H1 (cell line): ENCODE results near the gene HNF4A. TPM values are rescaled to one million over a fixed set of nuclear protein-coding genes. Genes with fewer than 3 reads are reported as not detected.

Experiments
- CTCF ChIA-PET: fragments of 300-600 bp; sonication (Branson Sonifier 250); formaldehyde crosslinking; loops from one replicate; lab custom pipeline; 2021; ENCODE audit not compliant: partially characterized antibody; lab: Charles Lee
- POLR2A ChIA-PET: fragments of 300-600 bp; sonication (Branson Sonifier 250); formaldehyde crosslinking; loops from one replicate; lab custom pipeline; 2021; ENCODE audit warnings: inconsistent platforms; ENCODE audit not compliant: partially characterized antibody; lab: Charles Lee
- DNase-seq, 2 experiments: peaks; one replicate each; pipeline versions ENCODE4 v3.0.0 to v3.0.0-alpha.2; 2010 to 2022; ENCODE audit warnings: low spot score in 2 of 2, low read depth in 1 of 2, mixed read lengths in 1 of 2
- FAIRE-seq: peaks from 2 replicates; lab custom pipeline; 2011; peaks lifted over from hg19 to GRCh38; lab: Jason Lieb, UNC
- H2AFZ ChIP-seq: 2 replicates; pipeline ENCODE4 v1.8.1; 2012; ENCODE audit warnings: low read length, inconsistent platforms
- H2AK5ac ChIP-seq: 2 replicates; pipeline ENCODE4 v1.6.1; 2013; ENCODE audit warnings: low read depth, low read length
- H2BK120ac ChIP-seq: replicated peaks from 2 replicates; pipeline ENCODE3; 2013; ENCODE audit warnings: low read depth, low read length, inconsistent platforms
- H2BK12ac ChIP-seq: 2 replicates; pipeline ENCODE4 v1.6.1; 2013; ENCODE audit warnings: low read depth, low read length
- H2BK15ac ChIP-seq: 2 replicates; pipeline ENCODE4 v1.6.1; 2013; ENCODE audit warnings: low read length
- H2BK20ac ChIP-seq: 2 replicates; pipeline ENCODE4 v1.6.1; 2013; ENCODE audit warnings: low read length
- H2BK5ac ChIP-seq: 2 replicates; pipeline ENCODE4 v1.6.1; 2013; ENCODE audit warnings: low read depth, low read length
- H3K14ac ChIP-seq: 2 replicates; pipeline ENCODE4 v1.6.1; 2013; ENCODE audit warnings: inconsistent platforms; ENCODE audit not compliant: insufficient read length
- H3K18ac ChIP-seq: 2 replicates; pipeline ENCODE4 v1.6.1; 2013; ENCODE audit warnings: low read length; ENCODE audit errors: extremely low read depth
- H3K23ac ChIP-seq: 2 replicates; pipeline ENCODE4 v1.6.1; 2013; ENCODE audit warnings: inconsistent platforms; ENCODE audit not compliant: insufficient read length
- H3K23me2 ChIP-seq: 2 replicates; pipeline ENCODE4 v1.6.1; 2013; ENCODE audit warnings: low read depth, low read length
- H3K27ac ChIP-seq: 2 replicates; pipeline ENCODE4 v1.6.1; 2011; ENCODE audit warnings: low read depth, low read length, inconsistent platforms
- H3K27me3 ChIP-seq, 4 experiments: replicated peaks in 1 of 4; 1 replicate in 1 of 4; 2 replicates in 3 of 4; pipeline versions ENCODE4 v1.6.1 to v1.8.1; 2011 to 2013; ENCODE audit warnings: low read length in 3 of 4, mild to moderate bottlenecking in 3 of 4, inconsistent platforms in 2 of 4, mixed read lengths in 2 of 4, moderate library complexity in 1 of 4; ENCODE audit not compliant: control insufficient read depth in 3 of 4, insufficient read depth in 3 of 4; ENCODE audit errors: extremely low read depth in 1 of 4
- H3K36me3 ChIP-seq, 4 experiments: 2 replicates each; pipeline versions ENCODE4 v1.6.1 to v1.8.1; 2011 to 2013; ENCODE audit warnings: mild to moderate bottlenecking in 4 of 4, low read length in 3 of 4, moderate library complexity in 2 of 4, control low read depth in 1 of 4, inconsistent platforms in 1 of 4; ENCODE audit not compliant: insufficient read depth in 4 of 4, control insufficient read depth in 2 of 4
- H3K4ac ChIP-seq: replicated peaks from 2 replicates; pipeline ENCODE3; 2013; ENCODE audit warnings: low read length, low read depth, mixed read lengths, inconsistent platforms; ENCODE audit not compliant: insufficient read length
- H3K4me1 ChIP-seq, 4 experiments: replicated peaks in 1 of 4; 1 replicate in 1 of 4; 2 replicates in 3 of 4; pipeline versions ENCODE4 v1.6.1 to v1.8.1; 2011 to 2013; ENCODE audit warnings: low read length in 3 of 4, inconsistent platforms in 2 of 4, mixed read lengths in 1 of 4; ENCODE audit not compliant: insufficient read depth in 4 of 4, control insufficient read depth in 3 of 4
- H3K4me2 ChIP-seq, 2 experiments: 2 replicates each; pipeline versions ENCODE4 v1.6.1 to v1.8.1; 2011 to 2013; ENCODE audit warnings: low read depth in 2 of 2, low read length in 2 of 2, control low read depth in 1 of 2, inconsistent platforms in 1 of 2, mild to moderate bottlenecking in 1 of 2; ENCODE audit not compliant: insufficient read depth in 1 of 2
- H3K4me3 ChIP-seq, 4 experiments: fragments of 200-600, 300-600 bp in 1 of 4; sonication (generic), shearing (Covaris generic), sonication (Bioruptor Twin) in 1 of 4; 2 replicates each; pipeline versions ENCODE4 v1.5.1 to v1.8.1; 2011 to 2016; ENCODE audit warnings: low read length in 4 of 4, low read depth in 3 of 4, control low read depth in 2 of 4, inconsistent platforms in 2 of 4, mild to moderate bottlenecking in 2 of 4, mixed read lengths in 1 of 4, moderate library complexity in 1 of 4; ENCODE audit not compliant: insufficient read depth in 2 of 4; ENCODE audit errors: extremely low read depth in 1 of 4
- H3K56ac ChIP-seq: replicated peaks from 2 replicates; pipeline ENCODE3; 2013; ENCODE audit warnings: low read depth, mild to moderate bottlenecking, mixed read lengths, low read length, inconsistent platforms; ENCODE audit not compliant: insufficient read length
- H3K79me1 ChIP-seq: 2 replicates; pipeline ENCODE4 v1.6.1; 2013; ENCODE audit warnings: low read depth, low read length, control low read depth
- H3K79me2 ChIP-seq, 2 experiments: 2 replicates each; pipeline versions ENCODE4 v1.6.1 to v1.8.1; 2012 to 2013; ENCODE audit warnings: low read length in 2 of 2, mild to moderate bottlenecking in 2 of 2, inconsistent platforms in 1 of 2; ENCODE audit not compliant: insufficient read depth in 2 of 2, control insufficient read depth in 1 of 2
- H3K9ac ChIP-seq, 4 experiments: replicated peaks in 1 of 4; 1 replicate in 1 of 4; 2 replicates in 3 of 4; pipeline versions ENCODE4 v1.6.1 to v1.8.1; 2011 to 2013; ENCODE audit warnings: low read depth in 3 of 4, low read length in 3 of 4, control low read depth in 2 of 4, mild to moderate bottlenecking in 2 of 4, moderate library complexity in 2 of 4, inconsistent platforms in 1 of 4; ENCODE audit errors: extremely low read depth in 1 of 4
- H3K9me3 ChIP-seq, 2 experiments: 2 replicates each; pipeline versions ENCODE4 v1.6.1 to v1.8.1; 2012 to 2013; ENCODE audit warnings: mild to moderate bottlenecking in 2 of 2, moderate library complexity in 2 of 2, control low read depth in 1 of 2, inconsistent platforms in 1 of 2, low read depth in 1 of 2, low read length in 1 of 2, mixed read lengths in 1 of 2; ENCODE audit not compliant: insufficient read depth in 2 of 2
- H4K20me1 ChIP-seq, 2 experiments: replicated peaks in 1 of 2; 2 replicates each; pipeline versions ENCODE3 to v1.8.1; 2011 to 2013; ENCODE audit warnings: inconsistent platforms in 2 of 2, low read length in 2 of 2, mild to moderate bottlenecking in 1 of 2; ENCODE audit not compliant: insufficient read depth in 2 of 2, control insufficient read depth in 1 of 2
- H4K5ac ChIP-seq: 2 replicates; pipeline ENCODE4 v1.6.1; 2013; ENCODE audit warnings: low read length, low read depth, mixed read lengths, inconsistent platforms; ENCODE audit not compliant: insufficient read length
- H4K8ac ChIP-seq: 2 replicates; pipeline ENCODE4 v1.8.0; 2013; ENCODE audit warnings: mild to moderate bottlenecking, moderate library complexity, low read length, inconsistent platforms; ENCODE audit not compliant: insufficient read depth; ENCODE audit errors: extremely low read depth
- H4K91ac ChIP-seq: replicated peaks from 2 replicates; pipeline ENCODE3; 2013; ENCODE audit warnings: low read length, mixed read lengths, inconsistent platforms; ENCODE audit not compliant: insufficient read length
- ASH2L ChIP-seq: fragments of 200-600, 300-600 bp; sonication (generic); IDR thresholded peaks from one replicate; pipeline ENCODE4 v1.7.1; 2017; ENCODE audit warnings: low read length
- BACH1 ChIP-seq: IDR thresholded peaks from 2 replicates; pipeline ENCODE4 v1.6.1; 2012; ENCODE audit warnings: low read length, improper control_type of control experiment
- BCL11A ChIP-seq, 2 experiments: IDR thresholded peaks; one replicate each; pipeline ENCODE4 v1.6.1; 2011; ENCODE audit warnings: low read depth in 2 of 2, low read length in 2 of 2, mild to moderate bottlenecking in 2 of 2
- CBX8 ChIP-seq: fragments of 300-800, 300-1000 bp; sonication (generic); IDR thresholded peaks from 2 replicates; pipeline ENCODE4 v1.7.1; 2016; ENCODE audit warnings: low read depth, low read length, borderline replicate concordance
- GABPA ChIP-seq: IDR thresholded peaks from 2 replicates; pipeline ENCODE4 v1.6.1; 2011; ENCODE audit warnings: mild to moderate bottlenecking, low read length, moderate library complexity, borderline replicate concordance; ENCODE audit not compliant: insufficient read depth
- GTF2F1 ChIP-seq: IDR thresholded peaks from 2 replicates; pipeline ENCODE4 v1.6.1; 2012; ENCODE audit warnings: low read depth, low read length, improper control_type of control experiment, borderline replicate concordance
- KDM5A ChIP-seq: fragments of 200-600 bp; IDR thresholded peaks from 2 replicates; pipeline ENCODE4 v1.7.1; 2012; ENCODE audit warnings: mild to moderate bottlenecking, low read length, inconsistent platforms, mixed read lengths
- NANOG ChIP-seq: IDR thresholded peaks from 2 replicates; pipeline ENCODE4 v1.6.1; 2011; ENCODE audit warnings: low read length, low read depth, mild to moderate bottlenecking, inconsistent platforms; ENCODE audit not compliant: insufficient read depth, poor library complexity, severe bottlenecking
- SRF ChIP-seq: IDR thresholded peaks from 2 replicates; pipeline ENCODE4 v1.6.1; 2011; ENCODE audit warnings: mild to moderate bottlenecking, low read depth, low read length, moderate library complexity
- TBP ChIP-seq: IDR thresholded peaks from 2 replicates; pipeline ENCODE4 v1.6.1; 2011; ENCODE audit warnings: low read depth, low read length, improper control_type of control experiment
- TCF12 ChIP-seq: IDR thresholded peaks from 2 replicates; pipeline ENCODE4 v1.6.1; 2011; ENCODE audit warnings: low read depth, mild to moderate bottlenecking, low read length
- TEAD4 ChIP-seq: IDR thresholded peaks from 2 replicates; pipeline ENCODE4 v1.6.1; 2012; ENCODE audit warnings: low read depth, low read length, inconsistent platforms, mixed read lengths
- WGBS, 2 experiments: shearing (Covaris generic) in 1 of 2; methylation state at CpG; one replicate each; pipeline versions ENCODE4 v1.1.6 to v1.1.7; 2013 to 2015; ENCODE audit warnings: low lambda C conversion rate in 2 of 2, mixed read lengths in 2 of 2, inconsistent platforms in 1 of 2, low coverage in 1 of 2, missing lambda C conversion rate in 1 of 2; ENCODE audit not compliant: insufficient replicate concordance in 2 of 2, insufficient coverage in 1 of 2, insufficient read length in 1 of 2; ENCODE audit errors: extremely low coverage in 1 of 2, missing lambda C conversion rate in 1 of 2; 5-methylcytosine and 5-hydroxymethylcytosine counted together
- polyA plus RNA-seq, 7 experiments: library from polyadenylated mRNA; depleted of rRNA in 3 of 7; stranded (reverse) in 5 of 7; unstranded in 2 of 7; fragments of >200 nt in 5 of 7; fragments of 200-250 nt in 2 of 7; gene quantifications; 1 replicate in 5 of 7; 2 replicates in 1 of 7; 4 replicates in 1 of 7; pipeline versions ENCODE4 v1.2.1 to v1.2.3, GENCODE V29; 2011 to 2013; ENCODE audit warnings: missing spikeins in 2 of 7, mixed read lengths in 2 of 7
- total RNA-seq: library from RNA; stranded (reverse); fragmentation: NEBNext Ultra II Directional; extraction: Animal tissue kit (Norgen Biotek cat#: 25700); gene quantifications from 2 replicates; pipeline ENCODE4 v1.2.1, GENCODE V29; 2021

Gene HNF4A
- total and polyA plus RNA-seq, 2 of the 8 experiments (the other 6 are each of a cell fraction or from before 2014, with no cell fraction given): 0.03 TPM; not detected in 1

- no peak overlapping the region for H3K23ac ChIP-seq
- H3K56ac ChIP-seq: no peak overlapping the region
- H3K23me2 ChIP-seq: peaks cover 5% of the 10 kb centered on the region
- H4K20me1 ChIP-seq: no peaks in the 10 kb centered on the region
- H3K18ac ChIP-seq: no peak overlapping the region
- no peak for FAIRE-seq
- H3K4ac ChIP-seq: no peak overlapping the region
- DNase-seq: no peak
- no peaks in the 10 kb centered on the region for H3K79me1 ChIP-seq
- H4K91ac ChIP-seq: no peak overlapping the region
- no peaks in the 10 kb centered on the region for H3K79me2 ChIP-seq
- no peak overlapping the region for H3K27ac ChIP-seq
- H2BK12ac ChIP-seq: no peak overlapping the region
- no peak overlapping the region for H2AK5ac ChIP-seq
- ChIA-PET CTCF (interaction anchor here (0.6 to 11.3 kb wide), 26 partner anchors 10 to 370 kb away, joined by 3 to 139 read pairs (median 4); partner anchors contain the start of gene GDAP1L1), POLR2A (interaction anchor here (0.7 to 2.9 kb wide), 4 partner anchors 10 to 89 kb away, joined by 3 to 14 read pairs (median 3); no protein-coding TSS in a partner anchor)
- H2AFZ ChIP-seq: 0 out of 2 replicates have a peak overlapping the region, but pooled peaks have one; percentile 28
- H3K9me3 ChIP-seq: no peaks in the 10 kb centered on the region
- H3K36me3 ChIP-seq: no peaks in the 10 kb centered on the region
- no peak overlapping the region for H2BK5ac ChIP-seq
- H2BK20ac ChIP-seq: no peak overlapping the region
- peaks cover 0 to 5% (median 2%) of the 10 kb centered on the region in 4 experiments; a peak in 2 of 7 replicates for H3K4me1 ChIP-seq
- H3K4me2 ChIP-seq: peak overlapping the region; percentile 72 to 99
- H2BK15ac ChIP-seq: no peak overlapping the region
- no peak overlapping the region; a peak in 1 of 7 replicates for H3K9ac ChIP-seq
- H4K8ac ChIP-seq: no peak overlapping the region
- H3K14ac ChIP-seq: no peak overlapping the region
- H2BK120ac ChIP-seq: no peak overlapping the region
- no peak overlapping the region for H4K5ac ChIP-seq
- 55% methylated on average over 17 of the region's 17 CpGs; no CpG with 5 or more reads in 1 of the 2 experiments for WGBS, 2 experiments
- H3K27me3 ChIP-seq: peaks cover 0 to 18% (median 8%) of the 10 kb centered on the region in 4 experiments; a peak in 4 of 7 replicates
- H3K4me3 ChIP-seq: peak overlapping the region; percentile 57 to 79 (median 76)
- TF ChIP-seq SRF (no peak), GTF2F1 (no peak), TCF12 (no peak), BCL11A (IDR thresholded peaks at IDR 0.05; ENCODE audit: low read depth in 2 of 2, low read length in 2 of 2) (no peak), CBX8 (no peak), TEAD4 (no peak), BACH1 (no peak), GABPA (no peak), NANOG (no peak), KDM5A (no peak), ASH2L (no peak), TBP (no peak)
Measured at GRCh38 chr20:44309763-44310663, 45.5 kb upstream of the HNF4A start.
